ENCODE results near the gene TREX2.

Gene TREX2

GRCh38 chrX:153471663-153472280 is 25.9 kb upstream of the TREX2 start:
- Histone ChIP-seq H3K79me1 (ENCODE audit: low read length) (peaks cover 19% of the 10 kb centered on the region), H3K4me1 (ENCODE audit: control insufficient read depth in 1 of 2, insufficient read depth in 2 of 2, low read length in 2 of 2) (peaks cover 23 to 24% of the 10 kb centered on the region in 2 experiments), H2BK12ac (ENCODE audit: low read length) (peak overlapping the region; percentile 33), H2BK5ac (ENCODE audit: low read depth, low read length, poor library complexity) (no peak overlapping the region), H4K12ac (ENCODE audit: low read depth, low read length) (no peak overlapping the region), H4K8ac (ENCODE audit: low read depth, low read length) (peak overlapping the region; percentile 11), H3K9me3 (ENCODE audit: insufficient read depth, low read depth, low read length) (no peaks in the 10 kb centered on the region), H3K79me2 (ENCODE audit: control insufficient read depth, insufficient read depth, low read length, poor library complexity) (no peaks in the 10 kb centered on the region), H2BK120ac (ENCODE audit: insufficient read depth, low read length, poor library complexity) (peak overlapping the region; percentile 20), H4K91ac (ENCODE audit: low read depth, low read length) (peak overlapping the region; percentile 75), H3K4ac (ENCODE audit: low read depth, low read length) (peak overlapping the region; percentile 6), H3K9ac (ENCODE audit: low read length) (no peak overlapping the region), H3K14ac (ENCODE audit: low read length) (peak overlapping the region; percentile 70), H3K27me3 (ENCODE audit: insufficient read depth, low read length) (no peaks in the 10 kb centered on the region), H3K36me3 (ENCODE audit: control insufficient read depth in 1 of 2, insufficient read depth in 2 of 2, low read length in 2 of 2) (peaks cover 0 to 5% of the 10 kb centered on the region in 2 experiments), H2AFZ (ENCODE audit: insufficient read depth, low read length, poor library complexity) (no peak overlapping the region), H3K23ac (ENCODE audit: low read length) (no peak overlapping the region), H3K4me3 (ENCODE audit: low read depth, low read length) (no peak overlapping the region), H3K18ac (ENCODE audit: low read length) (no peak overlapping the region), H2AK5ac (ENCODE audit: low read length) (peak overlapping the region; percentile 84), H3K27ac (ENCODE audit: low read depth, low read length) (no peak overlapping the region), H3K4me2 (ENCODE audit: low read length) (no peak overlapping the region)
- no CpG with 5 or more reads among the region's 11 CpGs for WGBS (ENCODE audit: extremely low coverage, insufficient coverage, insufficient read length)
- DNase-seq, result no peak

GRCh38 chrX:153470411-153471363 is 24.8 kb upstream of the TREX2 start, which contains the start of gene HAUS7:
TSS of gene HAUS7 (minus strand) at chrX:153470576. CDS start at chrX:153470557, 19 bp downstream.
- H3K79me1 ChIP-seq (ENCODE audit: low read length), result peaks cover 15% of the 10 kb centered on the region
- no peak within 1 kb of the TSS for H2BK5ac ChIP-seq (ENCODE audit: low read depth, low read length, poor library complexity)
- no peaks in the 10 kb centered on the region for H3K27me3 ChIP-seq (ENCODE audit: insufficient read depth, low read length)
- H3K14ac ChIP-seq (ENCODE audit: low read length), result peak within 1 kb of the TSS; percentile 33
- peak; percentile 73 to 81 for DNase-seq
- peak within 1 kb of the TSS; percentile 51 for H3K4ac ChIP-seq (ENCODE audit: low read depth, low read length)
- H2AFZ ChIP-seq (ENCODE audit: insufficient read depth, low read length, poor library complexity), result peak within 1 kb of the TSS; percentile 59
- H3K23ac ChIP-seq (ENCODE audit: low read length), result no peak within 1 kb of the TSS
- peak within 1 kb of the TSS; percentile 98 for H3K4me2 ChIP-seq (ENCODE audit: low read length)
- H2BK12ac ChIP-seq (ENCODE audit: low read length), result peak within 1 kb of the TSS; percentile 53
- peak within 1 kb of the TSS; percentile 85 for H3K4me3 ChIP-seq (ENCODE audit: low read depth, low read length)
- H3K4me1 ChIP-seq (ENCODE audit: control insufficient read depth in 1 of 2, insufficient read depth in 2 of 2, low read length in 2 of 2), result peaks cover 13 to 14% of the 10 kb centered on the region in 2 experiments
- no CpG with 5 or more reads among the region's 70 CpGs for WGBS (ENCODE audit: extremely low coverage, insufficient coverage, insufficient read length)
- peak within 1 kb of the TSS; percentile 75 for H3K9ac ChIP-seq (ENCODE audit: low read length)
- no peaks in the 10 kb centered on the region for H3K79me2 ChIP-seq (ENCODE audit: control insufficient read depth, insufficient read depth, low read length, poor library complexity)
- peak within 1 kb of the TSS; percentile 39 for H4K91ac ChIP-seq (ENCODE audit: low read depth, low read length)
- H4K8ac ChIP-seq (ENCODE audit: low read depth, low read length), result peak within 1 kb of the TSS; percentile 71
- H3K36me3 ChIP-seq (ENCODE audit: control insufficient read depth in 1 of 2, insufficient read depth in 2 of 2, low read length in 2 of 2), result peaks cover 0 to 5% of the 10 kb centered on the region in 2 experiments
- peak within 1 kb of the TSS; percentile 50 for H3K18ac ChIP-seq (ENCODE audit: low read length)
- H2AK5ac ChIP-seq (ENCODE audit: low read length), result no peak within 1 kb of the TSS
- H2BK120ac ChIP-seq (ENCODE audit: insufficient read depth, low read length, poor library complexity), result peak within 1 kb of the TSS; percentile 11
- peak within 1 kb of the TSS; percentile 61 for H4K12ac ChIP-seq (ENCODE audit: low read depth, low read length)
- no peak within 1 kb of the TSS for H3K27ac ChIP-seq (ENCODE audit: low read depth, low read length)
- H3K9me3 ChIP-seq (ENCODE audit: insufficient read depth, low read depth, low read length), result no peaks in the 10 kb centered on the region

- Histone ChIP-seq H3K4me1 (ENCODE audit: control insufficient read depth in 1 of 2, insufficient read depth in 2 of 2, low read length in 2 of 2) (peaks cover 9 to 10% of the 10 kb centered on the region in 2 experiments), H3K18ac (ENCODE audit: low read length) (peak overlapping the region; percentile 50)
- WGBS (ENCODE audit: extremely low coverage, insufficient coverage, insufficient read length), result no CpG with 5 or more reads among the region's 32 CpGs
Measured at GRCh38 chrX:153469811-153470410, 24.1 kb upstream of the TREX2 start.

GRCh38 chrX:153468008-153468580 is 22.2 kb upstream of the TREX2 start:
- no peak overlapping the region for H4K91ac ChIP-seq (ENCODE audit: low read depth, low read length)
- H2BK120ac ChIP-seq (ENCODE audit: insufficient read depth, low read length, poor library complexity), result no peak overlapping the region
- no peak overlapping the region for H3K4ac ChIP-seq (ENCODE audit: low read depth, low read length)
- peaks cover 2 to 5% of the 10 kb centered on the region in 2 experiments for H3K36me3 ChIP-seq (ENCODE audit: control insufficient read depth in 1 of 2, insufficient read depth in 2 of 2, low read length in 2 of 2)
- no peaks in the 10 kb centered on the region for H3K9me3 ChIP-seq (ENCODE audit: insufficient read depth, low read depth, low read length)
- H3K79me2 ChIP-seq (ENCODE audit: control insufficient read depth, insufficient read depth, low read length, poor library complexity), result no peaks in the 10 kb centered on the region
- WGBS (ENCODE audit: extremely low coverage, insufficient coverage, insufficient read length), result no CpG with 5 or more reads among the region's 12 CpGs
- H3K4me2 ChIP-seq (ENCODE audit: low read length), result no peak overlapping the region
- H4K12ac ChIP-seq (ENCODE audit: low read depth, low read length), result no peak overlapping the region
- no peak overlapping the region for H4K8ac ChIP-seq (ENCODE audit: low read depth, low read length)
- no peak overlapping the region for H3K14ac ChIP-seq (ENCODE audit: low read length)
- no peak overlapping the region for H2AFZ ChIP-seq (ENCODE audit: insufficient read depth, low read length, poor library complexity)
- H2BK5ac ChIP-seq (ENCODE audit: low read depth, low read length, poor library complexity), result no peak overlapping the region
- no peaks in the 10 kb centered on the region for H3K27me3 ChIP-seq (ENCODE audit: insufficient read depth, low read length)
- DNase-seq, result no peak
- no peak overlapping the region for H2AK5ac ChIP-seq (ENCODE audit: low read length)
- no peak overlapping the region for H3K9ac ChIP-seq (ENCODE audit: low read length)
- H3K18ac ChIP-seq (ENCODE audit: low read length), result no peak overlapping the region
- no peak overlapping the region for H3K27ac ChIP-seq (ENCODE audit: low read depth, low read length)
- H3K23ac ChIP-seq (ENCODE audit: low read length), result no peak overlapping the region
- H2BK12ac ChIP-seq (ENCODE audit: low read length), result no peak overlapping the region
- peaks cover 6 to 7% of the 10 kb centered on the region in 2 experiments for H3K4me1 ChIP-seq (ENCODE audit: control insufficient read depth in 1 of 2, insufficient read depth in 2 of 2, low read length in 2 of 2)
- H3K4me3 ChIP-seq (ENCODE audit: low read depth, low read length), result no peak overlapping the region
- peaks cover 8% of the 10 kb centered on the region for H3K79me1 ChIP-seq (ENCODE audit: low read length)

More at GRCh38 chrX:153469811-153470410, 24.1 kb upstream of the TREX2 start:
- no peak overlapping the region for H2BK5ac ChIP-seq (ENCODE audit: low read depth, low read length, poor library complexity)
- no peak overlapping the region for H2BK12ac ChIP-seq (ENCODE audit: low read length)
- H4K12ac ChIP-seq (ENCODE audit: low read depth, low read length), result peak overlapping the region; percentile 43
- H3K79me1 ChIP-seq (ENCODE audit: low read length), result peaks cover 12% of the 10 kb centered on the region
- no peak overlapping the region for H2BK120ac ChIP-seq (ENCODE audit: insufficient read depth, low read length, poor library complexity)
- H4K8ac ChIP-seq (ENCODE audit: low read depth, low read length), result peak overlapping the region; percentile 59
- peaks cover 0 to 5% of the 10 kb centered on the region in 2 experiments for H3K36me3 ChIP-seq (ENCODE audit: control insufficient read depth in 1 of 2, insufficient read depth in 2 of 2, low read length in 2 of 2)
- H3K79me2 ChIP-seq (ENCODE audit: control insufficient read depth, insufficient read depth, low read length, poor library complexity), result no peaks in the 10 kb centered on the region
- H4K91ac ChIP-seq (ENCODE audit: low read depth, low read length), result no peak overlapping the region
- H3K9me3 ChIP-seq (ENCODE audit: insufficient read depth, low read depth, low read length), result no peaks in the 10 kb centered on the region
- H3K27me3 ChIP-seq (ENCODE audit: insufficient read depth, low read length), result no peaks in the 10 kb centered on the region
- H2AFZ ChIP-seq (ENCODE audit: insufficient read depth, low read length, poor library complexity), result peak overlapping the region; percentile 59
- H3K14ac ChIP-seq (ENCODE audit: low read length), result no peak overlapping the region
- peak overlapping the region; percentile 85 for H3K4me3 ChIP-seq (ENCODE audit: low read depth, low read length)
- peak overlapping the region; percentile 75 for H3K9ac ChIP-seq (ENCODE audit: low read length)
- no peak for DNase-seq
- no peak overlapping the region for H3K23ac ChIP-seq (ENCODE audit: low read length)
- peak overlapping the region; percentile 98 for H3K4me2 ChIP-seq (ENCODE audit: low read length)
- no peak overlapping the region for H2AK5ac ChIP-seq (ENCODE audit: low read length)
- H3K27ac ChIP-seq (ENCODE audit: low read depth, low read length), result no peak overlapping the region
- peak overlapping the region; percentile 51 for H3K4ac ChIP-seq (ENCODE audit: low read depth, low read length)

Data from trophoblast cell (in vitro differentiated cells and primary cell).